NT2/D1 (cell line): Measurements from ENCODE around the gene SLC7A1.

Source experiments
- DNase-seq: peaks from one replicate; pipeline ENCODE4 v3.0.0-alpha.2; 2011; ENCODE audit warnings: low read depth, low spot score
- H3K27me3 ChIP-seq: 2 replicates; pipeline ENCODE4 v1.6.0; 2011; ENCODE audit warnings: mild to moderate bottlenecking; ENCODE audit not compliant: insufficient read length, insufficient read depth
- H3K36me3 ChIP-seq: 2 replicates; pipeline ENCODE4 v1.6.1; 2011; ENCODE audit warnings: mild to moderate bottlenecking, low read length, mixed read lengths; ENCODE audit not compliant: insufficient read depth, insufficient read length
- H3K4me1 ChIP-seq: 2 replicates; pipeline ENCODE4 v1.5.1; 2011; ENCODE audit not compliant: insufficient read depth, insufficient read length
- H3K4me3 ChIP-seq: 2 replicates; pipeline ENCODE4 v1.5.1; 2011; ENCODE audit warnings: low read depth; ENCODE audit not compliant: insufficient read length
- H3K9ac ChIP-seq: 2 replicates; pipeline ENCODE4 v1.6.0; 2011; ENCODE audit warnings: low read depth; ENCODE audit not compliant: insufficient read length
- H3K9me3 ChIP-seq: 2 replicates; pipeline ENCODE4 v1.5.1; 2011; ENCODE audit warnings: mild to moderate bottlenecking, low read length; ENCODE audit not compliant: insufficient read depth
- SUZ12 ChIP-seq: IDR thresholded peaks from 2 replicates; pipeline ENCODE4 v1.6.1; 2011; ENCODE audit not compliant: insufficient read length, insufficient read depth; ENCODE audit errors: extremely low read depth
- YY1 ChIP-seq: IDR thresholded peaks from 2 replicates; pipeline ENCODE4 v1.6.1; 2011; ENCODE audit not compliant: insufficient read length, insufficient read depth
- ZNF274 ChIP-seq: IDR thresholded peaks from 2 replicates; pipeline ENCODE4 v1.6.1; 2011; ENCODE audit warnings: mild to moderate bottlenecking, low read depth, low read length

Gene SLC7A1

DNA sequence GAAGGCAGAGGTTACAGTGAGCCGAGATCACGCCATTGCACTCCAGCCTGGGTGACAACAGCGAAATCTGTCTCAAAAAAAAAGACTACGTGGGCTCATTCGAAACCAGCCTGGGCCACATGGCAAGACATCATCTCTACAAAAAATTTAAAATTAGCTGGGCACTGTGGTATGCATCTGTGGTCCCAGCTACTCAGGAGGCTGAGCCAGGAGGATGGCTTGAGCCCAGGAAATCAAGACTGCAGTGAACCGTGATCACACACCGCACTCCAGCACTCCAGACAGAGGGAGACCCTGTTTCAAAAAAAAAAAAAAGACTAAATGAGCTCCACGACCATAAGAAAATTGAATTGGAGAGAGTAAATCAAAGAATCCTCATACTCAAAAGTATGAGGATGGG, 53.1 kb downstream of the SLC7A1 start:
- Histone ChIP-seq H3K4me1 (peaks cover 6% of the 10 kb centered on the region), H3K36me3 (peaks cover 4% of the 10 kb centered on the region), H3K27me3 (no peaks in the 10 kb centered on the region), H3K4me3 (no peak overlapping the region), H3K9ac (no peak overlapping the region), H3K9me3 (no peaks in the 10 kb centered on the region)
- no peak for DNase-seq
- TF ChIP-seq YY1 (no peak), SUZ12 (no peak), ZNF274 (no peak)

GRCh38 chr13:29541400-29541799, 54.1 kb downstream of the SLC7A1 start:
- no peak overlapping the region for H3K9ac ChIP-seq
- H3K4me1 ChIP-seq: peaks cover 6% of the 10 kb centered on the region
- no peaks in the 10 kb centered on the region for H3K9me3 ChIP-seq
- TF ChIP-seq ZNF274: no peak
- TF ChIP-seq SUZ12: no peak
- H3K27me3 ChIP-seq: no peaks in the 10 kb centered on the region
- DNase-seq: no peak
- H3K4me3 ChIP-seq: no peak overlapping the region
- H3K36me3 ChIP-seq: peaks cover 4% of the 10 kb centered on the region

GRCh38 chr13:29540799-29541198, 54.7 kb downstream of the SLC7A1 start:
- no peak overlapping the region for H3K4me3 ChIP-seq
- no peak for DNase-seq
- H3K4me1 ChIP-seq: peaks cover 6% of the 10 kb centered on the region
- H3K36me3 ChIP-seq: peaks cover 9% of the 10 kb centered on the region
- no peak overlapping the region for H3K9ac ChIP-seq
- no peak for TF ChIP-seq SUZ12
- no peaks in the 10 kb centered on the region for H3K9me3 ChIP-seq
- H3K27me3 ChIP-seq: no peaks in the 10 kb centered on the region

DNA sequence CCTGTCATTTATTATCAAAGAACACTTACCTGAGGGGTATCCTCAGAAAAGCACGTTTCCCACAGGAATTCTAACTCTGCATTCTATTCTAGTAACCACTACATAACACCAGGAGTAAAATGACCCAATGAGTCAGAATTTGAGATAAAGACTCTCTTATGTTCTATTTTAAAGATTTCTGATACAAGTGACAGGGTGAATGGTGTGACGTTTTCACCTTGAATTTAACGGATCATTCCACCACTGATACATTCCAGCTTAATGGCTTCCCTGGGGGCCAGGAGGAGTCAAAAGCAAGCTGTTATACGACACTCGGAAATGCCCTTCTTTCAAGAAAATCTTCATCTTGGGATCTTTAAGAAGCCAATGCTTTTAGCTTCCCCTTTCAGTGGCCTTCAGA, 55.2 kb downstream of the SLC7A1 start:
- no peaks in the 10 kb centered on the region for H3K9me3 ChIP-seq
- no peak for TF ChIP-seq ZNF274
- no peak for TF ChIP-seq YY1
- no peak for TF ChIP-seq SUZ12
- peaks cover 6% of the 10 kb centered on the region for H3K4me1 ChIP-seq
- no peak overlapping the region for H3K9ac ChIP-seq
- no peaks in the 10 kb centered on the region for H3K27me3 ChIP-seq
- H3K4me3 ChIP-seq: no peak overlapping the region
- DNase-seq: no peak
- peaks cover 12% of the 10 kb centered on the region for H3K36me3 ChIP-seq

GRCh38 chr13:29539856-29540255, 55.6 kb downstream of the SLC7A1 start:
- Histone ChIP-seq H3K9ac (no peak overlapping the region), H3K36me3 (peaks cover 8% of the 10 kb centered on the region), H3K4me1 (peaks cover 6% of the 10 kb centered on the region), H3K27me3 (no peaks in the 10 kb centered on the region), H3K4me3 (no peak overlapping the region), H3K9me3 (no peaks in the 10 kb centered on the region)
- no peak for TF ChIP-seq ZNF274
- no peak for TF ChIP-seq YY1
- no peak for TF ChIP-seq SUZ12
- DNase-seq: no peak

- Histone ChIP-seq H3K9ac (no peak overlapping the region), H3K9me3 (no peaks in the 10 kb centered on the region), H3K4me3 (no peak overlapping the region), H3K36me3 (peaks cover 11% of the 10 kb centered on the region), H3K27me3 (no peaks in the 10 kb centered on the region), H3K4me1 (peaks cover 6% of the 10 kb centered on the region)
- no peak for DNase-seq
- no peak for TF ChIP-seq ZNF274
- TF ChIP-seq YY1: no peak
- TF ChIP-seq SUZ12: no peak
Measured at GRCh38 chr13:29538652-29539040, 56.8 kb downstream of the SLC7A1 start.

DNA sequence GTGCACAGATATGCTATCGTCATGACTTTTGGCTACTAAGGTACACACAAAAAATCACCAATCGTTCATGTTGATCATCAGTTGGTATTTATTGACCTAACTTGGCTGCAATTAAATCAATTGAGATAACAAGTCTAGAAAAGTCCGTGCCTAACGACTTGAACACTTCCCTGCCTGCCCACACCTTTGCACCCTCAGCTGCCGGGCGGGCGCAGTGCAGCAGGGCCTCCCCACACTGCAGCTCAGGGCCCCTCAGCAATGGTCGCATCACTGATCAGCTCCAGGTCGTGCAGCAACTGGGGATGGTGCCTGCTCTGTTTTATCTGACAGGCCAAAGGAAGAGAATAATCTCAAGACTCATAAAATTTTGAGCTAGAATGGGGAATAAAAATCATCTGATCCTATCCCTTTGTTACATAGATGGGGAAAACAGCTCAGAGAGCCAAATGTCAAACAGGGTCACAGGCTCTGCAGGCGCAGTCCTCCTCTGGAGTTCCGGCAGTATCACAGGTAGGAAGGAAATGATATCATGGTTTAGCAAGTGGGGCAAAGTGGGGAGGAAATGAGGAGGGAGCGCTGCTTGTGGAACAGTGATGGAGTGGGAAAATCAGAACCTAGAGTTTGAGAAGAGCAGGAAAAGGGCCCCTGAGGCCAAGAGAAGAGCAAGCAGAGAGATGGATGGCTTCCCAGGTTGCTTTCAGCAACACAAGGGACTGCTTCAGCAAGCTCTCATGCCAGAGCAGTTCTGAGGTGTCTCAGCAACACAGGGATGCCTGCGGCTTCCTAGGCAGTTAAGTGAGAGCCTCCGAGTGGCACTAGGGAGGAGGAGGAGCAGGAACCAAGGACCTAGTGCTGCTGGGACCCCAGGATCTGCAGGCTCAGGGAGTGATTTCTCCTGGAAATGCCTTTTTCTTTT, 57.5 kb downstream of the SLC7A1 start:
- Histone ChIP-seq H3K9me3 (no peaks in the 10 kb centered on the region), H3K36me3 (peaks cover 16% of the 10 kb centered on the region), H3K9ac (no peak overlapping the region), H3K27me3 (no peaks in the 10 kb centered on the region), H3K4me3 (no peak overlapping the region), H3K4me1 (peaks cover 6% of the 10 kb centered on the region)
- no peak for DNase-seq
- TF ChIP-seq YY1 (no peak), SUZ12 (no peak), ZNF274 (no peak)

DNA sequence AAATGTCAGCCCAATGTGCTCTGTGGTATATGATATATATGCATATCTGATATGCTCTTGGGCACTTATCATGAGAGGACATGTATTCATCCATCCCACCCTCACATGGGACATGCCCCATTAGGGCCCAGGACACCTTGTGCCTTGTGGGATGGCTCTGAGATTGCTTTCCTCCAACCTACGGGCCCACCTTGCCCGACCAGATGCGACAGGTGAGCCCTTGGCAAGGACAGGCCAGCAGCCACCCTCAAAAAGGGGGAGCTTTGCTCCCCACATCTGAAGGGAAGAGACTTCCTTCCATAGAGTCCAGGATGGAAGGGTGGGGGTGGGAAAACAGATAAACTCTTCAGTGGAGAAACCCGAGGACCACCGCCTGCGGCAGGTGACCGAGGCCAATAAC, 58.6 kb downstream of the SLC7A1 start:
- Histone ChIP-seq H3K9ac (no peak overlapping the region), H3K4me3 (no peak overlapping the region), H3K36me3 (peaks cover 27% of the 10 kb centered on the region), H3K9me3 (no peaks in the 10 kb centered on the region), H3K4me1 (peaks cover 6% of the 10 kb centered on the region), H3K27me3 (no peaks in the 10 kb centered on the region)
- no peak for DNase-seq
- TF ChIP-seq ZNF274: no peak
- no peak for TF ChIP-seq YY1
- no peak for TF ChIP-seq SUZ12
